WTC11 (cell line): ENCODE data around the gene IGLL1. TPM values are rescaled to one million over a fixed set of nuclear protein-coding genes. Genes with fewer than 3 reads are reported as not detected.
"Not testable (repeated sequence)": the region's sequence is repeated elsewhere in the genome, so short reads cannot be mapped to it uniquely, and the experiment has no call there.

ENCODE experiments used
- ATAC-seq: fragments of 200-7000 bp; cut with Tn5 transposase; 2 replicates; pipeline ENCODE4 v1.10.0; 2021; ENCODE audit warnings: mild to moderate bottlenecking, moderate library complexity
- CTCF ChIA-PET: fragments of 300-600 bp; sonication (Branson Sonifier 250); formaldehyde crosslinking; loops from one replicate; lab custom pipeline; 2021; ENCODE audit warnings: antibody characterized with exemption; lab: Charles Lee
- POLR2A ChIA-PET: fragments of 350-600 bp; sonication (Branson Sonifier 250); formaldehyde crosslinking; loops from one replicate; lab custom pipeline; 2021; ENCODE audit warnings: antibody characterized with exemption; lab: Charles Lee
- DNase-seq: peaks from one replicate; pipeline ENCODE4 v3.0.0; 2021; ENCODE audit warnings: low spot score
- H3K27ac Mint-ChIP-seq: 2 replicates; pipeline ENCODE4 v1.8.0; 2021; ENCODE audit warnings: mixed read lengths
- H3K27me3 Mint-ChIP-seq: 2 replicates; pipeline ENCODE4 v1.8.0; 2021; ENCODE audit warnings: low read depth, mild to moderate bottlenecking, moderate library complexity, mixed read lengths
- H3K36me3 Mint-ChIP-seq: 2 replicates; pipeline ENCODE4 v1.8.0; 2021; ENCODE audit warnings: mixed read lengths
- H3K4me1 Mint-ChIP-seq: 2 replicates; pipeline ENCODE4 v1.8.0; 2022; ENCODE audit warnings: mixed read lengths
- H3K4me3 Mint-ChIP-seq: 2 replicates; pipeline ENCODE4 v1.8.0; 2021; ENCODE audit warnings: mild to moderate bottlenecking, moderate library complexity, mixed read lengths
- H3K9me3 Mint-ChIP-seq: 2 replicates; pipeline ENCODE4 v1.8.0; 2021; ENCODE audit warnings: mixed read lengths
- ATF1 ChIP-seq: sonication (generic); formaldehyde crosslinking; IDR thresholded peaks from 2 replicates; pipeline ENCODE4 v1.8.1; 2023; ENCODE audit warnings: mild to moderate bottlenecking, moderate library complexity, missing genetic modification reagents
- CBFB ChIP-seq: sonication (generic); formaldehyde crosslinking; IDR thresholded peaks from 2 replicates; pipeline ENCODE4 v1.8.1; 2022; ENCODE audit warnings: mild to moderate bottlenecking, low read depth, missing genetic modification reagents
- ELF4 ChIP-seq: sonication (generic); formaldehyde crosslinking; IDR thresholded peaks from 2 replicates; pipeline ENCODE4 v1.8.1; 2022; ENCODE audit warnings: low read depth, mild to moderate bottlenecking, moderate library complexity, missing genetic modification reagents
- EMX1 ChIP-seq: fragments of 250-450 bp; sonication (Bioruptor Pico); IDR thresholded peaks from 2 replicates; pipeline ENCODE4 v1.8.0; 2021; ENCODE audit warnings: mild to moderate bottlenecking
- FOXK1 ChIP-seq: sonication (generic); formaldehyde crosslinking; IDR thresholded peaks from 2 replicates; pipeline ENCODE4 v1.8.0; 2022; ENCODE audit warnings: mild to moderate bottlenecking, moderate library complexity, missing genetic modification reagents
- FOXP1 ChIP-seq: sonication (generic); formaldehyde crosslinking; IDR thresholded peaks from 2 replicates; pipeline ENCODE4 v1.8.0; 2022; ENCODE audit warnings: missing genetic modification reagents, mild to moderate bottlenecking, moderate library complexity, borderline replicate concordance
- MXD4 ChIP-seq: fragments of 250-450 bp; sonication (Bioruptor Pico); IDR thresholded peaks from 2 replicates; pipeline ENCODE4 v1.8.0; 2021; ENCODE audit warnings: mild to moderate bottlenecking, moderate library complexity, borderline replicate concordance
- NFATC4 ChIP-seq: fragments of 250-450 bp; sonication (Bioruptor Pico); IDR thresholded peaks from 2 replicates; pipeline ENCODE4 v1.9.0; 2021; ENCODE audit warnings: mild to moderate bottlenecking
- NFE2L1 ChIP-seq: sonication (generic); formaldehyde crosslinking; IDR thresholded peaks from 2 replicates; pipeline ENCODE4 v1.8.1; 2023; ENCODE audit warnings: missing genetic modification reagents
- RORB ChIP-seq: fragments of 250-450 bp; sonication (Bioruptor Pico); IDR thresholded peaks from 2 replicates; pipeline ENCODE4 v1.9.0; 2021; ENCODE audit warnings: mild to moderate bottlenecking
- SMAD3 ChIP-seq: sonication (generic); formaldehyde crosslinking; IDR thresholded peaks from 2 replicates; pipeline ENCODE4 v1.8.0; 2022; ENCODE audit warnings: missing genetic modification reagents, mild to moderate bottlenecking, borderline replicate concordance
- SP1 ChIP-seq: sonication (generic); formaldehyde crosslinking; conservative IDR thresholded peaks from 2 replicates; pipeline ENCODE4 v1.8.1; 2022; ENCODE audit warnings: missing genetic modification reagents
- ZBTB21 ChIP-seq: sonication (generic); formaldehyde crosslinking; IDR thresholded peaks from 2 replicates; pipeline ENCODE4 v1.8.1; 2023; ENCODE audit warnings: mild to moderate bottlenecking, missing genetic modification reagents, borderline replicate concordance
- ZNF263 ChIP-seq: sonication (generic); formaldehyde crosslinking; IDR thresholded peaks from 2 replicates; pipeline ENCODE4 v1.8.1; 2022; ENCODE audit warnings: low read depth, mild to moderate bottlenecking, moderate library complexity, missing genetic modification reagents
- ZNF317 ChIP-seq: sonication (generic); formaldehyde crosslinking; IDR thresholded peaks from 2 replicates; pipeline ENCODE4 v1.8.1; 2023; ENCODE audit warnings: low read depth, mild to moderate bottlenecking, moderate library complexity, missing genetic modification reagents, borderline replicate concordance
- total RNA-seq: library from RNA; stranded (reverse); gene quantifications from 3 replicates; pipeline ENCODE4 v1.2.3, GENCODE V29; 2021
- TF ChIP-seq, protein P1 (sequence below): sonication (generic); formaldehyde crosslinking; conservative IDR thresholded peaks from 2 replicates; pipeline ENCODE4 v1.8.1; 2023; ENCODE audit warnings: mild to moderate bottlenecking, low read depth, missing genetic modification reagents, moderate library complexity
- TF ChIP-seq, protein P2 (sequence below): sonication (generic); formaldehyde crosslinking; IDR thresholded peaks from 2 replicates; pipeline ENCODE4 v1.8.1; 2023; ENCODE audit warnings: mild to moderate bottlenecking, missing genetic modification reagents, moderate library complexity
- TF ChIP-seq, protein P3 (sequence below): fragments of 250-450 bp; sonication (Bioruptor Pico); IDR thresholded peaks from 2 replicates; pipeline ENCODE4 v2.1.2; 2022; ENCODE audit warnings: mild to moderate bottlenecking, moderate library complexity
- TF ChIP-seq, protein P4 (sequence below): sonication (generic); formaldehyde crosslinking; IDR thresholded peaks from 2 replicates; pipeline ENCODE4 v1.8.0; 2022; ENCODE audit warnings: mild to moderate bottlenecking, missing genetic modification reagents
- TF ChIP-seq, protein P5 (sequence below): sonication (generic); formaldehyde crosslinking; IDR thresholded peaks from 2 replicates; pipeline ENCODE4 v1.8.1; 2022; ENCODE audit warnings: mild to moderate bottlenecking, moderate library complexity, missing genetic modification reagents
- TF ChIP-seq, protein P6 (sequence below): sonication (generic); formaldehyde crosslinking; IDR thresholded peaks from 2 replicates; pipeline ENCODE4 v1.8.0; 2022; ENCODE audit warnings: mild to moderate bottlenecking, missing genetic modification reagents

The IGLL1 gene
- total RNA-seq, 1 experiment from 2014 or later, result not detected

DNA sequence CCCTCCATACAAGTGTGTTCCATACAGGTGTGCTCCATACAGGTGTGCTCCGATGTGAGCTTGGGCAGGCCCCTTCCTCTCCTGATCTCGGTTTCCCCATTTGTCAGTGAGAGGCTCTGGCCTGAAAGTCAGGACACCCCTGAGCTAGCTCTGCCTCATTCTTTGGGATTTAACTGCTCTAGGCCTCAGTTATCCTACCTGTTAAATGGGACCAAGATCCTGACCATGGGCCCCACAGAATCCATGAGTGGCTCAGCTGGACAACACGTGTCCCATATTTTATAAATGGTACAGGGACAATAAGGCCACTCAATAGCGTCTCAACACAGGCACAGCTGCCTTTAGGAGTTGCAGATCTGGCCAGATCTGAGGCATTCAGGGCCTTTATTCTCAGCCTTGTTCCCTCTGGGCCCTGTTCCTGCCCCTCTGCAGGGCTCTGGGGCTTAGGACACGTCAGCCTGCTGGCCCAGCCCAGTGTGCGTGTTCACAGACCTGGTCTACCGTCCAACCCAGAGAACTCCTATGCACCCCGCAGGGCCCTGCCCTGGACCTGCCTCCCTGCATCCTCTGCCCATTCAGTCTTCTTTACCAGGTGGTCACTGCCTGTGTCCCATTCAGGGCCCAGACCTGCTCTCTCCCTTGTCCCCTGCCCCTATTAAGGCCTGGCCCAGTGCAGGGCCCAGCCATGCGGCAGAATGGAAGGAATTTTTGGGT, 18.9 kb upstream of the IGLL1 start (continued):
- TF ChIP-seq, protein P1, sequence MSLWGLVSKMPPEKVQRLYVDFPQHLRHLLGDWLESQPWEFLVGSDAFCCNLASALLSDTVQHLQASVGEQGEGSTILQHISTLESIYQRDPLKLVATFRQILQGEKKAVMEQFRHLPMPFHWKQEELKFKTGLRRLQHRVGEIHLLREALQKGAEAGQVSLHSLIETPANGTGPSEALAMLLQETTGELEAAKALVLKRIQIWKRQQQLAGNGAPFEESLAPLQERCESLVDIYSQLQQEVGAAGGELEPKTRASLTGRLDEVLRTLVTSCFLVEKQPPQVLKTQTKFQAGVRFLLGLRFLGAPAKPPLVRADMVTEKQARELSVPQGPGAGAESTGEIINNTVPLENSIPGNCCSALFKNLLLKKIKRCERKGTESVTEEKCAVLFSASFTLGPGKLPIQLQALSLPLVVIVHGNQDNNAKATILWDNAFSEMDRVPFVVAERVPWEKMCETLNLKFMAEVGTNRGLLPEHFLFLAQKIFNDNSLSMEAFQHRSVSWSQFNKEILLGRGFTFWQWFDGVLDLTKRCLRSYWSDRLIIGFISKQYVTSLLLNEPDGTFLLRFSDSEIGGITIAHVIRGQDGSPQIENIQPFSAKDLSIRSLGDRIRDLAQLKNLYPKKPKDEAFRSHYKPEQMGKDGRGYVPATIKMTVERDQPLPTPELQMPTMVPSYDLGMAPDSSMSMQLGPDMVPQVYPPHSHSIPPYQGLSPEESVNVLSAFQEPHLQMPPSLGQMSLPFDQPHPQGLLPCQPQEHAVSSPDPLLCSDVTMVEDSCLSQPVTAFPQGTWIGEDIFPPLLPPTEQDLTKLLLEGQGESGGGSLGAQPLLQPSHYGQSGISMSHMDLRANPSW (CRISPR knock-in tag), result no peak
- TF ChIP-seq ZNF317 (CRISPR knock-in tag), result no peak
- TF ChIP-seq ELF4 (CRISPR knock-in tag), result no peak
- no peak for TF ChIP-seq ZNF263 (CRISPR knock-in tag)
- TF ChIP-seq RORB (CRISPR knock-in tag), result no peak
- no peak for TF ChIP-seq EMX1
- no peak for TF ChIP-seq ZBTB21 (CRISPR knock-in tag)
- no peak for TF ChIP-seq SP1
- TF ChIP-seq, all 79 proteins: peak for 0

DNA sequence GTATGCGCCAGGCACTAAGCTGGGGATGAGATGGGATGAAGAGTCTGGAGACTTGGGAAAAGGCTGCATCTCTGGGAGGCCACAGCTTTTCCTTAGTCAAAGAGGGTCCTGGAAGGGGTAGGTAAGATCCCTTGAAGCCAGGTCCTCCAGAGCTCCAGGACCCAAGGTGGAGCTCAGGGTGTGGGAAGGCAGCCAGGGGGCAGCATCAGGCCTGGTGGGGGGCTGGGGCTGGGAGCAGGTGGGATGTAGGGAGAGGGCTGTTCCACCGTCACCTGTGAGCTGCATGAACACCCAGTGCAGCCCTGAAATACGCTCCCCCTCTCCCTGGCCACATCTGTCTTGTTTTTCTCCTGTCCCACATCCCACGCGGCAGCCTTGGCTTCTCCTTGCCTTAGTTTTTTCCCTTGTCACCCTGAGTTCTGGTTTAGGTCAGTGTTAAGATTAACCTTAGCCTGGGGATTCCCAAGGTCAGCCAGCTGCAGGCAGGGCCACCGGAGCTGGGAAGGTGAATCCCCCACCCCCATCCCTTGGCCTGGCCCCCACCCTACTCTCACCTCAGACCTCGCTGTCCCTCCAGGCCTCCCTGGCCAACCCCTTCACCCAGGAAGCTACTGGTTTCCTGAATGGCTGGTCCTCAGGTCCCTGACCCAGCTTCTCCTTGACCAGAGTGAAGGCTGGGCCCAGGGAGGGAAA, 17.6 kb upstream of the IGLL1 start:
- ChIA-PET POLR2A (interaction anchor here (0.8 kb wide), 1 partner anchor 9 kb away, joined by 4 read pairs; no protein-coding TSS in a partner anchor), CTCF (interaction anchor here (2.0 kb wide), 1 partner anchor 252 kb away, joined by 7 read pairs; no protein-coding TSS in a partner anchor)
- peak; percentile 97 for ATAC-seq
- H3K36me3 Mint-ChIP-seq, H3K4me3 Mint-ChIP-seq, H3K9me3 Mint-ChIP-seq, H3K27me3 Mint-ChIP-seq, H3K4me1 Mint-ChIP-seq, H3K27ac Mint-ChIP-seq, DNase-seq: not testable (repeated sequence)

DNA sequence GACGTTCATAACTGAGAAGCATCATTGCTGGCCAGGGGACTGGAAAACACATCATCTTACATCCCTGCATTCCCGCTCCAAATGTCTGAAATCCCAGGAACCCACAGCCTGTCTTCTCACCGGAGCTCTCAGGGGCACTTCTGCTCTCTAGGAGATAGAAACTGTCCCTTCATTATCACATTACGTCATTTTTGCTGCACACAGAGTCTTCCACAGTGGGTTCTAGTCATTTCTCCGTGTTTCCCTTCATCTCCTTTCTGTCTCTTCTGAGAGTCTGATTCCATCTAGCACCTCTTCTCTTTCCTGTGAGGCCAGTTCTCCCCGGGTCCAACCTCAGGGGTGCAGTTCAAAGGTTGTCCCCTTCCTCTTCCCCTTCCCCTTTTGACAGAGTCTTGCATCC, 15.8 kb upstream of the IGLL1 start:
- peaks cover 16% of the 10 kb centered on the region for H3K4me1 Mint-ChIP-seq
- H3K36me3 Mint-ChIP-seq, H3K4me3 Mint-ChIP-seq, H3K27ac Mint-ChIP-seq, ATAC-seq, DNase-seq, H3K9me3 Mint-ChIP-seq, CTCF ChIA-PET, POLR2A ChIA-PET, H3K27me3 Mint-ChIP-seq: not testable (repeated sequence)

DNA sequence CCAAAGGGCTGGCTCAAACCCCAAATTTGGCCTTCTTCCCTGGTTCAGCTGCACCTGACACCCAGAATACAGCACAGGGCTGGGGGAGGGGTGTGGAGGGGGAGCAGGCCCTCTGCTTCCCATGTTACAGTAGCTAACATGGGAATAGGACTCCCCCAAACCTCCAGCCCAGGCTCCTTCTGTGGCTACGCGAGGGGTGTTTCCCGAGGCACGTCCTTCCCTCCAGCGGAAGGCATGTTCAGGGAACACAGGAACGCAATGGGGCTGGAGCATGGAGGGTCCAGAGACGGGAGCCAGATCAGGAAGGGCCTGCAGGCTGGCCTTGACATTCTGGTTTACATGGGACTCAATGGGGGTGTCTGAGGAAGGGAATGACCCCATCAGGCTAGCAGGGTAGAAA, 11.8 kb upstream of the IGLL1 start:
- POLR2A ChIA-PET, result no interaction called here
- no peak overlapping the region for H3K4me3 Mint-ChIP-seq
- peaks cover 2% of the 10 kb centered on the region; the same call in 1 of the 2 replicates for H3K27me3 Mint-ChIP-seq
- CTCF ChIA-PET, result interaction anchor here (0.6 to 3.9 kb wide), 52 partner anchors 8 to 310 kb away, joined by 3 to 50 read pairs (median 4); partner anchors contain the start of genes C22orf15, CHCHD10, IGLL1 and ZNF70
- no peak overlapping the region for H3K27ac Mint-ChIP-seq
- peaks cover 16% of the 10 kb centered on the region for H3K4me1 Mint-ChIP-seq
- DNase-seq (no peak), ATAC-seq (no peak)
- no peaks in the 10 kb centered on the region for H3K9me3 Mint-ChIP-seq
- H3K36me3 Mint-ChIP-seq, result no peaks in the 10 kb centered on the region
- TF ChIP-seq, protein P2, sequence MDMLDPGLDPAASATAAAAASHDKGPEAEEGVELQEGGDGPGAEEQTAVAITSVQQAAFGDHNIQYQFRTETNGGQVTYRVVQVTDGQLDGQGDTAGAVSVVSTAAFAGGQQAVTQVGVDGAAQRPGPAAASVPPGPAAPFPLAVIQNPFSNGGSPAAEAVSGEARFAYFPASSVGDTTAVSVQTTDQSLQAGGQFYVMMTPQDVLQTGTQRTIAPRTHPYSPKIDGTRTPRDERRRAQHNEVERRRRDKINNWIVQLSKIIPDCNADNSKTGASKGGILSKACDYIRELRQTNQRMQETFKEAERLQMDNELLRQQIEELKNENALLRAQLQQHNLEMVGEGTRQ (CRISPR knock-in tag), result no peak
- TF ChIP-seq MXD4 (CRISPR knock-in tag), result no peak
- TF ChIP-seq, protein P3, sequence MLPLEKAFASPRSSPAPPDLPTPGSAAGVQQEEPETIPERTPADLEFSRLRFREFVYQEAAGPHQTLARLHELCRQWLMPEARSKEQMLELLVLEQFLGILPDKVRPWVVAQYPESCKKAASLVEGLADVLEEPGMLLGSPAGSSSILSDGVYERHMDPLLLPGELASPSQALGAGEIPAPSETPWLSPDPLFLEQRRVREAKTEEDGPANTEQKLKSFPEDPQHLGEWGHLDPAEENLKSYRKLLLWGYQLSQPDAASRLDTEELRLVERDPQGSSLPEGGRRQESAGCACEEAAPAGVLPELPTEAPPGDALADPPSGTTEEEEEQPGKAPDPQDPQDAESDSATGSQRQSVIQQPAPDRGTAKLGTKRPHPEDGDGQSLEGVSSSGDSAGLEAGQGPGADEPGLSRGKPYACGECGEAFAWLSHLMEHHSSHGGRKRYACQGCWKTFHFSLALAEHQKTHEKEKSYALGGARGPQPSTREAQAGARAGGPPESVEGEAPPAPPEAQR, result no peak
- no peak for TF ChIP-seq ATF1 (CRISPR knock-in tag)
- TF ChIP-seq NFE2L1 (CRISPR knock-in tag), result no peak
- TF ChIP-seq, protein P4, sequence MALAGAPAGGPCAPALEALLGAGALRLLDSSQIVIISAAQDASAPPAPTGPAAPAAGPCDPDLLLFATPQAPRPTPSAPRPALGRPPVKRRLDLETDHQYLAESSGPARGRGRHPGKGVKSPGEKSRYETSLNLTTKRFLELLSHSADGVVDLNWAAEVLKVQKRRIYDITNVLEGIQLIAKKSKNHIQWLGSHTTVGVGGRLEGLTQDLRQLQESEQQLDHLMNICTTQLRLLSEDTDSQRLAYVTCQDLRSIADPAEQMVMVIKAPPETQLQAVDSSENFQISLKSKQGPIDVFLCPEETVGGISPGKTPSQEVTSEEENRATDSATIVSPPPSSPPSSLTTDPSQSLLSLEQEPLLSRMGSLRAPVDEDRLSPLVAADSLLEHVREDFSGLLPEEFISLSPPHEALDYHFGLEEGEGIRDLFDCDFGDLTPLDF (CRISPR knock-in tag), result no peak
- no peak for TF ChIP-seq CBFB (CRISPR knock-in tag)
- TF ChIP-seq, protein P5, sequence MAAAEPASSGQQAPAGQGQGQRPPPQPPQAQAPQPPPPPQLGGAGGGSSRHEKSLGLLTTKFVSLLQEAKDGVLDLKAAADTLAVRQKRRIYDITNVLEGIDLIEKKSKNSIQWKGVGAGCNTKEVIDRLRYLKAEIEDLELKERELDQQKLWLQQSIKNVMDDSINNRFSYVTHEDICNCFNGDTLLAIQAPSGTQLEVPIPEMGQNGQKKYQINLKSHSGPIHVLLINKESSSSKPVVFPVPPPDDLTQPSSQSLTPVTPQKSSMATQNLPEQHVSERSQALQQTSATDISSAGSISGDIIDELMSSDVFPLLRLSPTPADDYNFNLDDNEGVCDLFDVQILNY (CRISPR knock-in tag), result no peak
- TF ChIP-seq SP1, result no peak
- no peak for TF ChIP-seq NFATC4 (CRISPR knock-in tag)
- no peak for TF ChIP-seq SMAD3 (CRISPR knock-in tag)
- TF ChIP-seq, protein P6, sequence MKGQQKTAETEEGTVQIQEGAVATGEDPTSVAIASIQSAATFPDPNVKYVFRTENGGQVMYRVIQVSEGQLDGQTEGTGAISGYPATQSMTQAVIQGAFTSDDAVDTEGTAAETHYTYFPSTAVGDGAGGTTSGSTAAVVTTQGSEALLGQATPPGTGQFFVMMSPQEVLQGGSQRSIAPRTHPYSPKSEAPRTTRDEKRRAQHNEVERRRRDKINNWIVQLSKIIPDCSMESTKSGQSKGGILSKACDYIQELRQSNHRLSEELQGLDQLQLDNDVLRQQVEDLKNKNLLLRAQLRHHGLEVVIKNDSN (CRISPR knock-in tag), result no peak
- TF ChIP-seq FOXP1 (CRISPR knock-in tag), result no peak
- TF ChIP-seq FOXK1 (CRISPR knock-in tag), result no peak
